Measurements from ENCODE around the gene ASB14.

DNA sequence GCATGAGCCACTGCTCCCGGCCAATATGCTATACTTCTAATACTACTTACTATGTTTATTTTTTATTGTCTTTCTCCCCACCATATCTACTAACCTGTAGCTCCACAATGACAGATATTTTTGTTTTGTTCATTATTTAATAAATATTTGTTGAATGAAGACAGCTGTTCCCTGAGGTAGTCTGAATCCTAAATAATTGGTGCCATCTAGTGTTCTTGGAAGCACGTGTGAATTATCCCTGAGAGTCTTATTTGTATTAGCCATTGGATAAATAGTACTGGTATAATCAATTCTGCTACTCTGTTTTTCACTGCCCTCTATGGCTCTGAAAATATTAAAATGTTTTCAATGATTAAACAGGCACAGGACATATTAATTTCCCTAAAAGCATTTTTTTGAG is 70.6 kb downstream of the ASB14 start:
- TF ChIP-seq, protein P1, sequence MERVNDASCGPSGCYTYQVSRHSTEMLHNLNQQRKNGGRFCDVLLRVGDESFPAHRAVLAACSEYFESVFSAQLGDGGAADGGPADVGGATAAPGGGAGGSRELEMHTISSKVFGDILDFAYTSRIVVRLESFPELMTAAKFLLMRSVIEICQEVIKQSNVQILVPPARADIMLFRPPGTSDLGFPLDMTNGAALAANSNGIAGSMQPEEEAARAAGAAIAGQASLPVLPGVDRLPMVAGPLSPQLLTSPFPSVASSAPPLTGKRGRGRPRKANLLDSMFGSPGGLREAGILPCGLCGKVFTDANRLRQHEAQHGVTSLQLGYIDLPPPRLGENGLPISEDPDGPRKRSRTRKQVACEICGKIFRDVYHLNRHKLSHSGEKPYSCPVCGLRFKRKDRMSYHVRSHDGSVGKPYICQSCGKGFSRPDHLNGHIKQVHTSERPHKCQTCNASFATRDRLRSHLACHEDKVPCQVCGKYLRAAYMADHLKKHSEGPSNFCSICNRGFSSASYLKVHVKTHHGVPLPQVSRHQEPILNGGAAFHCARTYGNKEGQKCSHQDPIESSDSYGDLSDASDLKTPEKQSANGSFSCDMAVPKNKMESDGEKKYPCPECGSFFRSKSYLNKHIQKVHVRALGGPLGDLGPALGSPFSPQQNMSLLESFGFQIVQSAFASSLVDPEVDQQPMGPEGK (tag by site-specific recombination; IDR thresholded peaks at IDR 0.05) = no peak
- TF ChIP-seq, protein P2, sequence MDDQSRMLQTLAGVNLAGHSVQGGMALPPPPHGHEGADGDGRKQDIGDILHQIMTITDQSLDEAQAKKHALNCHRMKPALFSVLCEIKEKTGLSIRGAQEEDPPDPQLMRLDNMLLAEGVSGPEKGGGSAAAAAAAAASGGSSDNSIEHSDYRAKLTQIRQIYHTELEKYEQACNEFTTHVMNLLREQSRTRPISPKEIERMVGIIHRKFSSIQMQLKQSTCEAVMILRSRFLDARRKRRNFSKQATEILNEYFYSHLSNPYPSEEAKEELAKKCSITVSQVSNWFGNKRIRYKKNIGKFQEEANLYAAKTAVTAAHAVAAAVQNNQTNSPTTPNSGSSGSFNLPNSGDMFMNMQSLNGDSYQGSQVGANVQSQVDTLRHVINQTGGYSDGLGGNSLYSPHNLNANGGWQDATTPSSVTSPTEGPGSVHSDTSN (CRISPR knock-in tag; IDR thresholded peaks at IDR 0.05) = no peak
- TF ChIP-seq, protein P3, sequence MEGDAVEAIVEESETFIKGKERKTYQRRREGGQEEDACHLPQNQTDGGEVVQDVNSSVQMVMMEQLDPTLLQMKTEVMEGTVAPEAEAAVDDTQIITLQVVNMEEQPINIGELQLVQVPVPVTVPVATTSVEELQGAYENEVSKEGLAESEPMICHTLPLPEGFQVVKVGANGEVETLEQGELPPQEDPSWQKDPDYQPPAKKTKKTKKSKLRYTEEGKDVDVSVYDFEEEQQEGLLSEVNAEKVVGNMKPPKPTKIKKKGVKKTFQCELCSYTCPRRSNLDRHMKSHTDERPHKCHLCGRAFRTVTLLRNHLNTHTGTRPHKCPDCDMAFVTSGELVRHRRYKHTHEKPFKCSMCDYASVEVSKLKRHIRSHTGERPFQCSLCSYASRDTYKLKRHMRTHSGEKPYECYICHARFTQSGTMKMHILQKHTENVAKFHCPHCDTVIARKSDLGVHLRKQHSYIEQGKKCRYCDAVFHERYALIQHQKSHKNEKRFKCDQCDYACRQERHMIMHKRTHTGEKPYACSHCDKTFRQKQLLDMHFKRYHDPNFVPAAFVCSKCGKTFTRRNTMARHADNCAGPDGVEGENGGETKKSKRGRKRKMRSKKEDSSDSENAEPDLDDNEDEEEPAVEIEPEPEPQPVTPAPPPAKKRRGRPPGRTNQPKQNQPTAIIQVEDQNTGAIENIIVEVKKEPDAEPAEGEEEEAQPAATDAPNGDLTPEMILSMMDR (tag by site-specific recombination; IDR thresholded peaks at IDR 0.05) = no peak
- TF ChIP-seq, protein P4, sequence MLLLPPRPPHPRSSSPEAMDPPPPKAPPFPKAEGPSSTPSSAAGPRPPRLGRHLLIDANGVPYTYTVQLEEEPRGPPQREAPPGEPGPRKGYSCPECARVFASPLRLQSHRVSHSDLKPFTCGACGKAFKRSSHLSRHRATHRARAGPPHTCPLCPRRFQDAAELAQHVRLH (tag by site-specific recombination; IDR thresholded peaks at IDR 0.05) = no peak
- TF ChIP-seq ZNF211 (tag by site-specific recombination; IDR thresholded peaks at IDR 0.05; ENCODE audit: low read depth) (no peak), ZNF274 (IDR thresholded peaks at IDR 0.05; ENCODE audit: low read length) (no peak), ZNF274 (tag by site-specific recombination; IDR thresholded peaks at IDR 0.05; ENCODE audit: borderline replicate concordance) (no peak), TCF7L2 (IDR thresholded peaks at IDR 0.05; ENCODE audit: borderline replicate concordance, low read depth, low read length) (no peak), ZNF560 (tag by site-specific recombination; IDR thresholded peaks at IDR 0.05; ENCODE audit: borderline replicate concordance) (no peak), HOXC10 (CRISPR knock-in tag; IDR thresholded peaks at IDR 0.05) (no peak), ZNF776 (tag by site-specific recombination; IDR thresholded peaks at IDR 0.05; ENCODE audit: borderline replicate concordance) (no peak), ZNF174 (tag by site-specific recombination; IDR thresholded peaks at IDR 0.05) (no peak), ZNF596 (tag by site-specific recombination; IDR thresholded peaks at IDR 0.05) (no peak)

Data from HEK293 (cell line).